ENCODE measurements around the gene FAF2. TPM values are rescaled to one million over a fixed set of nuclear protein-coding genes. Genes with fewer than 3 reads are reported as not detected.
A peak's percentile ranks its signal among the peaks of the same experiment; 100 is the strongest.
"Not testable (repeated sequence)": the region's sequence is repeated elsewhere in the genome, so short reads cannot be mapped to it uniquely, and the experiment has no call there.

The FAF2 gene
- total and polyA plus RNA-seq, 9 donors, result 22.6 to 33.0 (median 27.1) TPM

DNA sequence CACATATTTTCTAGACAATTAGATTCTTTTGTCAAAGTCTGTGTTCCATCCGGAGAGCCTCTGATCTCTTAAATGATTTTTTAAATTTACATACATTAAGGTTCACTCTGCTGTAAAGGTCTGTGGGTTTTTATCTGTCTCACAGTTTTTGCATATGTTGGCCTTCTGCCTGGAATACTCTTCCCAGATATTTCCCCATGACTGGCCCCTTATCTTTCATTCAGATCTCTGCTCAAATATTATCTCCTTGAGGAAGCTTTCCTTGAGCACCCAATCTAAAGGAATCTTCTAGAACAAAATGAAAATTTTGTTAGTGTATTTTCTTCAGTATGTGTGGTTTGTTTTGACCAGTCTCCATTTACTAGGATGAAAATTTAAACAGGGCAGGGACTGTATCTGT, 26.3 kb downstream of the FAF2 start:
- no peak overlapping the region for H3K27ac ChIP-seq (ENCODE audit: low read length)
- peaks cover 13% of the 10 kb centered on the region for H3K36me3 ChIP-seq (ENCODE audit: control insufficient read depth, insufficient read depth, low read length)
- H3K9me3 ChIP-seq (replicated peaks; ENCODE audit: control insufficient read depth, low read depth, low read length), result peaks cover 3% of the 10 kb centered on the region
- H3K4me1 ChIP-seq (ENCODE audit: control insufficient read depth, insufficient read depth, low read length), result no peaks in the 10 kb centered on the region
- no CpG with 5 or more reads among the region's 1 CpG for WGBS (ENCODE audit: insufficient coverage)
- H3K4me3 ChIP-seq (ENCODE audit: low read length), result no peak overlapping the region
- DNase-seq, result no peak
- no peaks in the 10 kb centered on the region for H3K27me3 ChIP-seq (ENCODE audit: control insufficient read depth, insufficient read depth, low read length)

DNA sequence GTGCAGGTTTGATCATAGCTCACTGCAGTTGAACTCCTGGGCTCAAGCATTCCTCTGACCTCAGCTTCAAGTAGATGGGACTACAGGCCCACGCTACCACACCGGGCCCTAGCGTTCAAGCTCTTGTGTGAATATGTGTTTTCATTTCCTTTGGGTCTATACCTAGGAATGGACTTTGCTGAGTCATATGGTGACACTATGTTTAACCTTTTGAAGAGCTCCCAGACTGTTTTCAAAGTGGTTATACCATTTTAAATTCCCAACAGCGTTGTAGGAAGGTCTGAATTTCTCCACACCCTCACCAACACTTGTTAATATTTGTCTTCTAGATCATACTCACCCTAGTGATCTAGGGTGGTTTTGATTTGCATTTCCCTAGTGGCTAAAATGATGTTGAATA, 33.5 kb downstream of the FAF2 start:
- Histone ChIP-seq H3K27ac (ENCODE audit: low read length) (no peak overlapping the region), H3K27me3 (ENCODE audit: control insufficient read depth, insufficient read depth, low read length) (no peaks in the 10 kb centered on the region), H3K9me3 (replicated peaks; ENCODE audit: control insufficient read depth, low read depth, low read length) (no peaks in the 10 kb centered on the region), H3K4me3 (ENCODE audit: low read length) (no peak overlapping the region), H3K36me3 (ENCODE audit: control insufficient read depth, insufficient read depth, low read length) (peaks cover 16% of the 10 kb centered on the region), H3K4me1 (ENCODE audit: control insufficient read depth, insufficient read depth, low read length) (no peaks in the 10 kb centered on the region)
- WGBS (ENCODE audit: insufficient coverage), result no CpG with 5 or more reads among the region's 4 CpGs
- DNase-seq, result no peak

DNA sequence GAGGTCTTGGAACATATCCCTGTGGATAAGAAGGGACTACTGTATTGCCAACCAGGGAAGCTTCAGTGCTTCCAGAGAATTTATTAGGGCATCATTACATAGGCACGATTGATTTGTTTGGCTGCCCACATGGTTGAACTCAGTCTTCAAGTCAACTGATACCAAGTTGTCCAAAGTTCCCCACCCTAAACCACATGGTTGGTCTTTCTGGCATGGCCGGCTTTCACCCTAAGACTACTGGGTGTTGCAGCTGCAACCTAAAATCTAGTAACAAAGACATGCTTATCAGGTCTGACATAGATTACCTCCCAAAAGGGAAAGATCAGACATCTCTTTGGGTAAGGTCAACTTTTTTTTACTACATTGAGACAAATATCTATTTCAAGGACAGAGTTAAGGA, 37.0 kb downstream of the FAF2 start:
- no peak overlapping the region for H3K27ac ChIP-seq (ENCODE audit: low read length)
- H3K9me3 ChIP-seq (replicated peaks; ENCODE audit: control insufficient read depth, low read depth, low read length), result no peaks in the 10 kb centered on the region
- H3K4me1 ChIP-seq (ENCODE audit: control insufficient read depth, insufficient read depth, low read length), result no peaks in the 10 kb centered on the region
- WGBS (ENCODE audit: insufficient coverage), result 100% methylated on average over 1 of the region's 2 CpGs
- H3K27me3 ChIP-seq (ENCODE audit: control insufficient read depth, insufficient read depth, low read length), result no peaks in the 10 kb centered on the region
- H3K4me3 ChIP-seq (ENCODE audit: low read length), result no peak overlapping the region
- no peak for DNase-seq
- H3K36me3 ChIP-seq (ENCODE audit: control insufficient read depth, insufficient read depth, low read length), result peaks cover 25% of the 10 kb centered on the region

DNA sequence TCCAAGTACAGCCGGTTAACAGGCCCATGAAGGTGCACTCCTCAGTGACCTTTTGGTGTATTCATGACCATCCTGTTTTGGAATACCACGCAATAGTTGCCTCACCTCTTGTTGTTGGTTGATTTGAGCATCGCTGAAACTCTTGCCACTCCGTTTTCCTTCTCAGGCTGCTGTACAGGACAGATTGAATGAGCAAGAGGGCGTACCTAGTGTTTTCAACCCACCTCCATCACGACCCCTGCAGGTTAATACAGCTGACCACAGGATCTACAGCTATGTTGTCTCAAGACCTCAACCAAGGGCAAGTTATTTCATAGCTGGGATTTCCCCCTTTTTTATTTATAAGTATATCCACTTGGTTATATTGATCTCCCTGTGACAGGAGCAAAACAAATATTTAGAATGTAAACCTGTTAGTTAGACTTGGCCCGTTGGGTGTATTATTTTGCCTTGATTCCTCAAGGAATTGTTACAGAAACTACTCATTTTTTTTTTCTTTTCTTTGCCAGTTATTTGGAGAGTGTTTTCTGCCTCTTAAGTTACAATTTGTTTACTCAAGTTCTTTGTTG, 38.1 kb downstream of the FAF2 start:
- Histone ChIP-seq H3K36me3 (ENCODE audit: control insufficient read depth, insufficient read depth, low read length) (peaks cover 25% of the 10 kb centered on the region), H3K4me3 (ENCODE audit: low read length) (no peak overlapping the region), H3K27ac (ENCODE audit: low read length) (no peak overlapping the region), H3K9me3 (replicated peaks; ENCODE audit: control insufficient read depth, low read depth, low read length) (no peaks in the 10 kb centered on the region), H3K27me3 (ENCODE audit: control insufficient read depth, insufficient read depth, low read length) (no peaks in the 10 kb centered on the region), H3K4me1 (ENCODE audit: control insufficient read depth, insufficient read depth, low read length) (no peaks in the 10 kb centered on the region)
- 96% methylated on average over 4 of the region's 7 CpGs for WGBS (ENCODE audit: insufficient coverage)
- DNase-seq, result no peak

DNA sequence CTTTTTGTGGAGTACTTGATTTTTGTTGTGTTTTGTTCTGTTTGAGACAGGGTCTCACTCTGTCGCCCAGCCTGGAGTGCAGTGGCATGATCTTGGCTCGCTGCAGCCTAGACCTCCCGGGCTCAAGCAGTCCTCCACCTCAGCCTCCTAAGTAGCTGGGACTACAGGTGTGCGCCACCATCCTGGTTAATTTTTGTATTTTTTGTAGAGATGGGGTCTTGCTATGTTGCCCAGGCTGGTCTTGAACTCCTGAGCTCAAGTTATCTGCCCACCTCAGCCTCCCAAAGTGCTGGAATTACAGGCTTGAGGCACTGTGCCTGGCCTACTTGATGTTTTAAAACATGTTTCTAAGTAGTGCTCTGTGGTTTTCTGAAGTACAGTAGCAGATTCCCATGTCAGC, 39.0 kb downstream of the FAF2 start:
- DNase-seq; H3K27me3 ChIP-seq (ENCODE audit: control insufficient read depth, insufficient read depth, low read length): not testable (repeated sequence)

DNA sequence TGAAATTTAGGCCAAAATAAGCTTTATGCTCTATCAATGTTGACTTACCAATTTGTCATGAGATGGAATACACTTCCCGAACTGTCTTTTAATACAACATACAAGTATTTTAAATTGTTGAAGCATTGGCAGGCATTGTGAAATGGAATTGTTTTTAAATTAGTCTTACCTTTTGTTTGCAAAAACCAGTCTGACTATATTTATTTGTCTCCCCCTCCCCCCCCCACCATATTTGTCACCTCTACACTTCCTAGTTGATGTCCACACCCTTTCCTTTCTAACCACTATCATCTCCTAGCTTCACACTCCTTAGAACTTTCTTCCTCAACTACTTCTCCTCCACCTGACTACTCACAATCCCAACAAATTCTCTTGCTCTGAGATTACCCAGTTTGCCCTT, 40.9 kb downstream of the FAF2 start:
- WGBS (ENCODE audit: insufficient coverage), result no CpG with 5 or more reads among the region's 1 CpG

More for the DNA sequence above, 39.0 kb downstream of the FAF2 start:
- H3K9me3 ChIP-seq (replicated peaks; ENCODE audit: control insufficient read depth, low read depth, low read length); H3K4me1 ChIP-seq (ENCODE audit: control insufficient read depth, insufficient read depth, low read length); H3K4me3 ChIP-seq (ENCODE audit: low read length); H3K27ac ChIP-seq (ENCODE audit: low read length): not testable (repeated sequence)
- WGBS (ENCODE audit: insufficient coverage), result 100% methylated on average over 1 of the region's 4 CpGs
- H3K36me3 ChIP-seq (ENCODE audit: control insufficient read depth, insufficient read depth, low read length), result peaks cover 31% of the 10 kb centered on the region

DNA sequence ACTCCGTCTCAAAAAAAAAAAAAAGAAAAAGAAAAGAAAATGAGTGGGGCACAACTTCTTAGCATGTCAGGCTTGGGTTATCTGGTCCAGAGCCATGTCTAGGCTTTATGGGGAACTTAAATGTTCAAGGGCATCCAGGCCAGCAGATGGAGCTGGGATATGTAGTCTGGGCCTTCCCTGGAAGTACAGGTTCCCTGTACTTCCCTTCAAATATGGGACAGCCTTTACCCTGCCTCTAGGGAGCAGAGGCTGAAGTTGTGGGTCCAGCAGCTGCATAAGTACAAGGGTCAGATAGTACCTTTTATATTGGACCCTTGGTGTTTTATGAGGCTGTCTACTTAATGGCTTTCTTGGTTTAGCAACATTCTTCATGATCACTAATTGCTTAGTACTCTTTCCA, 42.1 kb downstream of the FAF2 start:
- Histone ChIP-seq H3K4me3 (ENCODE audit: low read length) (no peak overlapping the region), H3K36me3 (ENCODE audit: control insufficient read depth, insufficient read depth, low read length) (peaks cover 56% of the 10 kb centered on the region), H3K27me3 (ENCODE audit: control insufficient read depth, insufficient read depth, low read length) (no peaks in the 10 kb centered on the region), H3K9me3 (replicated peaks; ENCODE audit: control insufficient read depth, low read depth, low read length) (no peaks in the 10 kb centered on the region), H3K4me1 (ENCODE audit: control insufficient read depth, insufficient read depth, low read length) (no peaks in the 10 kb centered on the region), H3K27ac (ENCODE audit: low read length) (no peak overlapping the region)
- peak; percentile 9 for DNase-seq
- 100% methylated on average over 1 of the region's 1 CpG for WGBS (ENCODE audit: insufficient coverage)

More for the DNA sequence above, 40.9 kb downstream of the FAF2 start:
- Histone ChIP-seq H3K27me3 (ENCODE audit: control insufficient read depth, insufficient read depth, low read length) (no peaks in the 10 kb centered on the region), H3K36me3 (ENCODE audit: control insufficient read depth, insufficient read depth, low read length) (peaks cover 49% of the 10 kb centered on the region), H3K27ac (ENCODE audit: low read length) (no peak overlapping the region), H3K4me1 (ENCODE audit: control insufficient read depth, insufficient read depth, low read length) (no peaks in the 10 kb centered on the region), H3K4me3 (ENCODE audit: low read length) (no peak overlapping the region), H3K9me3 (replicated peaks; ENCODE audit: control insufficient read depth, low read depth, low read length) (no peaks in the 10 kb centered on the region)
- DNase-seq, result no peak

DNA sequence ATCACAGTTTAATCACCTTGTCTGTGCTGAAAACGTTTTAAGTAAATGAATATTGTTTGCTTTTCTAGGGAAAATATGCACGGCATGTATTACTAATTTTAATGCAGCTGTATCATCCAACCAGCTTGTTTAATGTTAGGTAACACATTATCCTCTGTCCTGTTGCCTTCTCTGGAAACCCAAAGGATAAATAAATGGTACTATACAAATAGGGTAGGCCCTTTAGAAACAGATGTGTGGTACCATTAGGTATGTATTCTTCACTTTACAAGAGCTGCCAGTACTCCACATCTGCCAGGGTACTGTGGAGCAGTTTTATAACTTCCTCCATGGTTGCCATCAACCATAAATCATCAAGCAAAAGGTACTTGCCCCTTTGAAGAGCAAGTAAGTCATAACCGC, 42.9 kb downstream of the FAF2 start:
- no peak overlapping the region for H3K27ac ChIP-seq (ENCODE audit: low read length)
- WGBS (ENCODE audit: insufficient coverage), result no CpG with 5 or more reads among the region's 3 CpGs
- H3K36me3 ChIP-seq (ENCODE audit: control insufficient read depth, insufficient read depth, low read length), result peaks cover 58% of the 10 kb centered on the region
- DNase-seq, result no peak
- H3K4me3 ChIP-seq (ENCODE audit: low read length), result no peak overlapping the region
- no peaks in the 10 kb centered on the region for H3K4me1 ChIP-seq (ENCODE audit: control insufficient read depth, insufficient read depth, low read length)
- no peaks in the 10 kb centered on the region for H3K27me3 ChIP-seq (ENCODE audit: control insufficient read depth, insufficient read depth, low read length)
- no peaks in the 10 kb centered on the region for H3K9me3 ChIP-seq (replicated peaks; ENCODE audit: control insufficient read depth, low read depth, low read length)

DNA sequence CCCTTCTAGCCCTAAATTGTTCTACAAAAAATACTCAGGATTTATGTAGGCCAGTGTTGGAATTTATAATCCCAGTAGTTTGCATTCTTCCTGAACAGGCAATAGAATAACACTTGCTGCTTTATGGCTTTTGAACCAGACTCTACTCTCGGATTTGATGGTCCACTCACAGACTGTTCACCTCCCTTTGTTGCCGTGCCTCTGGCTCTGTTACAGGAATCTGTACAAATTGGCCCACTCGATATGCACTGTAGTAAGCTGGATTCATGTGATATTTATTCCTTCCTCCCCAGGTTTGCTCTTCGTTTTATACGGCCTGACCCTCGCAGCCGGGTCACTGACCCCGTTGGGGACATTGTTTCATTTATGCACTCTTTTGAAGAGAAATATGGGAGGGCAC, 43.7 kb downstream of the FAF2 start:
- Histone ChIP-seq H3K9me3 (replicated peaks; ENCODE audit: control insufficient read depth, low read depth, low read length) (no peaks in the 10 kb centered on the region), H3K27ac (ENCODE audit: low read length) (no peak overlapping the region), H3K27me3 (ENCODE audit: control insufficient read depth, insufficient read depth, low read length) (no peaks in the 10 kb centered on the region), H3K36me3 (ENCODE audit: control insufficient read depth, insufficient read depth, low read length) (peaks cover 64% of the 10 kb centered on the region), H3K4me1 (ENCODE audit: control insufficient read depth, insufficient read depth, low read length) (no peaks in the 10 kb centered on the region), H3K4me3 (ENCODE audit: low read length) (no peak overlapping the region)
- no peak for DNase-seq
- WGBS (ENCODE audit: insufficient coverage), result 88% methylated on average over 1 of the region's 8 CpGs

DNA sequence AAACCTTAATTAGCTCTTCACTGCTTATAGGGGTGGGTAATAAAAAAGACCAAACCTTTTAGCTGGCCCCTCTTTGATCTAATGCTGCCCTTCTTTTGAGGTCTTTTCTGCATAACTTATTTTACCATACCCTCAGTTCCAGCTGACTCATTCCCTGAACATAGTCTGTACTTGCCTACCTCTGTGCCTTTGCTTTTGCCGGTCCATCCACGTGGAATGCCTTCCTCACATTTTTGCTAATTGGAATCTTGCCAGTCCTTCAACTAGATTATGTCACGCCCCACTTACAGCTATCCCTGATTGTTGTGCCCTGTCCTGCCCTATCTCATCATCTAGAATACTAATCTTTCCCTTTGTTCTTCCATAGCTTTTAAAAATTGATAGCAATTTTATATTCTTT, 44.2 kb downstream of the FAF2 start:
- no peak overlapping the region for H3K4me3 ChIP-seq (ENCODE audit: low read length)

DNA sequence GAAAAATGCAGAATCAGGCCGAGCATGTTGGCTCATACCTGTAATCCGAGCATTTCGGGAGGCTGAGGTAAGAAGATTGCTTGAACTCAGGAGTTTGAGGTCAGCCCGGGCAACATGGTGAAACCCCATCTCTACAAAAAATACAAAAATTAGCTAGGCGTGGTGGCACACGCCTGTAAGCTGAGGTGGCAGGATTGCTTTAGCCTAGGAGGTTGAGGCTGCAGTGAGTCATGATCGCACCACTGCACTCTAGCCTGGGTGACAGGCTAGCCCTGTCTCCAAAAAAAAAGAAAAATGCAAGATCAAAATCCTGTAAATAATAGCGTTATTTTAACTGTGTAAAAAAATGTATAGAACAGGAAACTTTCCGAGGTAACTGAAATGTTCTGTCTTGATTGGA, 49.7 kb downstream of the FAF2 start:
- H3K9me3 ChIP-seq (replicated peaks; ENCODE audit: control insufficient read depth, low read depth, low read length), result no peaks in the 10 kb centered on the region
- H3K27ac ChIP-seq (ENCODE audit: low read length), result no peak overlapping the region
- H3K4me1 ChIP-seq (ENCODE audit: control insufficient read depth, insufficient read depth, low read length), result no peaks in the 10 kb centered on the region
- H3K27me3 ChIP-seq (ENCODE audit: control insufficient read depth, insufficient read depth, low read length), result no peaks in the 10 kb centered on the region
- H3K4me3 ChIP-seq (ENCODE audit: low read length), result no peak overlapping the region
- WGBS (ENCODE audit: insufficient coverage), result no CpG with 5 or more reads among the region's 9 CpGs
- H3K36me3 ChIP-seq (ENCODE audit: control insufficient read depth, insufficient read depth, low read length), result peaks cover 66% of the 10 kb centered on the region
- DNase-seq, result no peak

More for the DNA sequence above, 44.2 kb downstream of the FAF2 start:
- no peak for DNase-seq
- 50% methylated on average over 2 of the region's 3 CpGs for WGBS (ENCODE audit: insufficient coverage)
- H3K27ac ChIP-seq (ENCODE audit: low read length), result no peak overlapping the region
- H3K9me3 ChIP-seq (replicated peaks; ENCODE audit: control insufficient read depth, low read depth, low read length), result no peaks in the 10 kb centered on the region
- H3K36me3 ChIP-seq (ENCODE audit: control insufficient read depth, insufficient read depth, low read length), result peaks cover 61% of the 10 kb centered on the region
- no peaks in the 10 kb centered on the region for H3K27me3 ChIP-seq (ENCODE audit: control insufficient read depth, insufficient read depth, low read length)
- H3K4me1 ChIP-seq (ENCODE audit: control insufficient read depth, insufficient read depth, low read length), result no peaks in the 10 kb centered on the region
